LNCAP (cell line): Measurements from ENCODE around the gene SHH.

Experiments
- TF ChIP-seq, protein P1 (sequence below): fragments of 450-650 bp; IDR thresholded peaks from 2 replicates; pipeline ENCODE4 v1.5.1; 2017; ENCODE audit warnings: mild to moderate bottlenecking

The SHH gene

DNA sequence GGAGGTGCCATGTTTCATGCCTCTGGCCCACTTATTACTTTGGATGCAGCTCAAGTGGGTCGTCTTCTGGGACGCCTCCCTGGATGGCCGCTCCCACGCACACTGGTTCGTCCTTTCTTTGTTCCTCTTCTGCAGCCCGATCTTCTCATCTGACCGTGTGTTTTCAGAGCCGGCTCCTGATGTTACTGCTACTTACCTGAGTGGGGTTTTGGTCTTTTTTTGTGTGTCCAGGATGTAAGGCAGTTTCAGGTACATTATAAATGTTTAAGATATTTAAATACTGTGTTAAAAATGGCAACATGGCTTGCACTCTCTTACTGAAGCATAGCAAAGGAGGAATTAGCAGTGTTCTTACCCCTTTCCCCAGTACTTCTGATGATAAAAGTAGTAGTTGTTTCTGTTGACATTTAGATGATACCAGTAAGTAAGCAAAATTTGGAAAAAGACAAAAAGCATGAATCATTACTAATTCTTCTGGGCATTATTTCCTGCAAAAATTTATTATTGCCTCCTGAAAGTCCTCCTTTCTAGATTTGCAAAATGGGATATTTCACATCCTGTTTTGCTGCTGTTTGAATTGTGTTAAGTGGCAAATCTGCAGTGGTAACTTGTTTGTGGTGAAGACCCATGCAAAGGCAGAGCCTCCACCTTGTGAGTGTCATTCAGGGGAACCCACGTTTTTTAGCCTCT, 59.4 kb downstream of the SHH start:
- TF ChIP-seq, protein P1, sequence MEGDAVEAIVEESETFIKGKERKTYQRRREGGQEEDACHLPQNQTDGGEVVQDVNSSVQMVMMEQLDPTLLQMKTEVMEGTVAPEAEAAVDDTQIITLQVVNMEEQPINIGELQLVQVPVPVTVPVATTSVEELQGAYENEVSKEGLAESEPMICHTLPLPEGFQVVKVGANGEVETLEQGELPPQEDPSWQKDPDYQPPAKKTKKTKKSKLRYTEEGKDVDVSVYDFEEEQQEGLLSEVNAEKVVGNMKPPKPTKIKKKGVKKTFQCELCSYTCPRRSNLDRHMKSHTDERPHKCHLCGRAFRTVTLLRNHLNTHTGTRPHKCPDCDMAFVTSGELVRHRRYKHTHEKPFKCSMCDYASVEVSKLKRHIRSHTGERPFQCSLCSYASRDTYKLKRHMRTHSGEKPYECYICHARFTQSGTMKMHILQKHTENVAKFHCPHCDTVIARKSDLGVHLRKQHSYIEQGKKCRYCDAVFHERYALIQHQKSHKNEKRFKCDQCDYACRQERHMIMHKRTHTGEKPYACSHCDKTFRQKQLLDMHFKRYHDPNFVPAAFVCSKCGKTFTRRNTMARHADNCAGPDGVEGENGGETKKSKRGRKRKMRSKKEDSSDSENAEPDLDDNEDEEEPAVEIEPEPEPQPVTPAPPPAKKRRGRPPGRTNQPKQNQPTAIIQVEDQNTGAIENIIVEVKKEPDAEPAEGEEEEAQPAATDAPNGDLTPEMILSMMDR: no peak

DNA sequence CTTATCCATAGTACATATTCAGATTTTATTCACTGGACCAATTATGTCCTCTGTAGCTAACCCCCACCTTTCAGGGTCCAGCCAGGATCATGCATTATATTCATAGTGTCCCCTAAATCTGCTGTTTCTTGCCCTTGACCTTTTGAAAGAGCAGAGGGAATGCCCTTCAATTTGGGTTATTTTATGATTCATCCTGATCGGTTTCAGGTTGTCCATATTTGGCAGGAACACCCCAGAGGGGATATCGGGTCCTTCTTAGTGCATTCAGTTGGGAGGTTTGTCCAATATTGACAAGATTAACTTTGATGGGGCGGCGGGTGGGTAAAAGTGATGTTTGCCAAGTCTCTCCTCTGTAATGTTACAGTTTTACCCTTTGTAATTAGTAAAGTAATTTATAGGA, 60.9 kb downstream of the SHH start:
- TF ChIP-seq, protein P1: no peak

DNA sequence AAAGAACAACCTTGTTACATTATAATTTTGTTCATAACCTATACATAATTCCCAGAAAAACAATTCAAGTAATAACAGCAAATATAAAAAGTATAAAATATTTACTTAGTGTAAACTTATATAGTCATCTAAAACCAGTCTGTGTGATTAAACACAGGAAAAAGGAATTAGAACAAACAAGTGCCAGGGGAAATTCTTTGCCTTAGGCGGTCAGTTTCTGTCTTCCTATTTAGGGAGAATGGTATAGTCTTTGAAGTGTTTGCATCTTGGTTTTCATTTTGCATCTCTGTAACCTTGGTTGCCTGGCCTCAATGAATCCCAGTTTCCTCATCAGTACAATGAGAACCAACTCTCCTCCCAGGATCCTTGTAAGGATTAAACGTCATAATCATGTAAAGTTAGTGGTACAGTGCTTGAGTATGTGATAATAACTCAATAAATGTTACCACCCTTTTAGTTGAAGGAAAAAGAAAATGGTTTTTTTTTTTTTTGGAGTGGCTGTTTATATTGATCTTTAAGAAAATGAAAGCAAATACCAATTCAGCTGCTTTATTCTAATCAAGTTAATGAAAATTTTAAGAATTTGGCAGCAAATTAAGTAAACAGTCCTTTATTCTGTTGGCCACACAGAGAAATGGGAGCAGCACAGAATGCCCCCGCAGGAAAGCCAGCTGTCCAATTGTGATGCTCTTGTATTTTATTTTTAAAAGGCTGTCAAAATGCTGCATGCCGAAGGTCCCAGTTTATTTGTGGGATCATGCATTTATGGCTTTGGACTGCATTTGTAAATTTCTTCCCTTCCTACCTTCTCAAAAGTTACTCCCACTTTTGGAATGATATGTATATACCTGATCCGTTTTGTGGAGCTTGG, 61.8 kb downstream of the SHH start:
- TF ChIP-seq, protein P1: no peak
